HG02884 (cell line): ENCODE data around the gene ABTB2.
A peak's percentile ranks its signal among the peaks of the same experiment; 100 is the strongest.

Source experiments
- ATAC-seq: cut with Tn5 transposase; IDR thresholded peaks from one replicate; pipeline ENCODE4 v1.9.1; 2021; ENCODE audit warnings: mild to moderate bottlenecking, moderate library complexity; ENCODE audit not compliant: unreplicated experiment

ABTB2 gene

DNA sequence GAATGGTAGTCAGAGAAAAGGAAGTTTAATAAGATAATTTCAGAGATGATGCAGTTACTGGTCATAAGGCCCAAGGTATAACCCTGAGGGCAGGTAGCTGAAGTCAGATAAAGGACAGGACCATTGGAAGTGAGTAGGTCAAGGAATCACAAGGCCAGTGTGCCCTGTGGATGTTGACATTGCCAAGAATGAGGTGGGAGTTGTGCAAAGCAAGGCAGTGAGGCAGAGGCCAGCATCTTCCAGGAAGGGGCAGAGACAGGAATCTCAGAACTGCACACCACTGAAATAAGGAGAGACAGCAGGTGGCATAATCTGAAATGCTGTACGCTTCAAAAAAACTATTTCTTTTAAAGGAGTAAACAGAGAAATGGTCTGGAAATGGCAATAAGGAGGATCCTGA lies 61.4 kb downstream of the ABTB2 start:
- no peak for ATAC-seq

GRCh38 chr11:34292546-34292945 lies 65.3 kb downstream of the ABTB2 start:
- no peak for ATAC-seq

DNA sequence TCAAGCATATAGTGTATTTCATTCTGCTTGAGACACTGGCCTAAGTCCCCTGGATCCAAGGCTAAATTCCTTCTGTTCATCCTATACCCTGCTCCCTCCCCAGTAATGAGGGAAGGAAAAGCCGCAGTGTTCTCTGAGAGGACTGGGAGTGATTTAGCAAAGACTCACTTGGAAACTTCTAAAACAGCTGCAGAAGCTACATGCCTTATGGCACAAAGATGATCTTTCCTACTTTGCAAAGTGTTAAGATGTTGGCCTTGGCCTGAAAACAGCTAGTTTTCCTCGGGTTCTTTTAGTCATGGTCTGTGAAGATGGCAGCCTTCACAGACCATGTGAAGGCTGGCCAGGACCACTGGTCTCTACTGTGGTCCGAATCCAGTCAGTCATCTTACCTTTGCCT lies 65.7 kb downstream of the ABTB2 start:
- no peak for ATAC-seq

GRCh38 chr11:34290926-34291325 lies 66.9 kb downstream of the ABTB2 start:
- no peak for ATAC-seq

- no peak for ATAC-seq
These were observed 69.3 kb downstream of the ABTB2 start for GRCh38 chr11:34288492-34288891.

GRCh38 chr11:34284811-34285481 lies 72.9 kb downstream of the ABTB2 start:
- ATAC-seq: no peak

DNA sequence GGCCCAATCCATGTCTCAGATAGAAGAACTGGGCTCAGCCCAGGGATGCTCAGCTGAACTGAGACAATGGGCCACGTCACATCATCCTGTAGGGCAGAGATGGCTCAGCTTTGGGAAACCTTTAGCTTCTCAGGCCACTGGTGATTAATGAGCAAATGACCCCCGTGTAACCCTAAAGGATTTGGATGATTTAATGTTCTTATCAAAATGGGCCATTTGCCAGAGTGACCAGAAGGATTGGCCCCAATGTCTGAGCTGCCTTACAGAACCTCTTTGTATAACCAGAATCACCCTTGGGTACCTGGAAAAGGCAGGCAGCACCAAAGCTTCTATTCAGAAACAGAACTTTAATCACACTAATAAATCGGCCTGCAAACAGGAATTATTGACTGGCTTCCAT lies 73.7 kb downstream of the ABTB2 start:
- ATAC-seq: no peak

- ATAC-seq: no peak
These were observed 76.6 kb downstream of the ABTB2 start for GRCh38 chr11:34280945-34281872.

DNA sequence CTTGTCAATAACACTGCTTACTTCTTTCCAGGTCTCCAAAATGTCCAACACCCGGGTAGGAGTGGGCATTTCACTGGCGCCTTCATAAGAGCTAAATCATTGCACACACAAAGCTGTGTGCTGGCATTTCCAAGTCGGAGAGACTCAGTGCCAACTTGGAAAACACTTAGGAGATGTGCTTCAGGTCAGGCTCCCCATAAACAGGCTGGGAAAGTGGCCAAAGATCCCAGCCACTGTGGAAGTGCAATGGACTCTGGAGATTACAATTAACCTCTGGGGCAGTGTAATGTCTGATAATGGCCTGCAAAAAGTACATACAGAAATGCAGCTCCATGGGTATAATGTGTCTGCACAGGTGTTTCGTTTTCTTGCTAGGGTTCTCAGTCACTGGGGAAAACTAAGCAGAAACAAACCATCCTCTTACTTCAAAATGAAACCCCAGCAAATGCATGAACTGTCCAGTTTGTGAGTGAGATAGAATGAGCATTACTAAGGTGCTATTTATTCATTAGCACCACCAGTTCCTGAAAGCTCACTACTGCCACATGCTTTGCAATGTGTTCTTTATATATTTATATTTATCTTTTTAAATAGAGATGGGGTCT lies 79.0 kb downstream of the ABTB2 start:
- peak; percentile 62 for ATAC-seq

- ATAC-seq: no peak
These were observed 79.6 kb downstream of the ABTB2 start for GRCh38 chr11:34278175-34278574.

- ATAC-seq: no peak
These were observed 80.6 kb downstream of the ABTB2 start for GRCh38 chr11:34277171-34277570.

- ATAC-seq: no peak
These were observed 81.4 kb downstream of the ABTB2 start for GRCh38 chr11:34276352-34276864.

GRCh38 chr11:34275486-34275885 lies 82.3 kb downstream of the ABTB2 start:
- ATAC-seq: no peak

- ATAC-seq: no peak
These were observed 83.0 kb downstream of the ABTB2 start for GRCh38 chr11:34274712-34275398.

- ATAC-seq: no peak
These were observed 84.7 kb downstream of the ABTB2 start for GRCh38 chr11:34273099-34273498.

- no peak for ATAC-seq
These were observed 86.1 kb downstream of the ABTB2 start for GRCh38 chr11:34271727-34272126.

- ATAC-seq: no peak
These were observed 87.1 kb downstream of the ABTB2 start for GRCh38 chr11:34270711-34271110.

DNA sequence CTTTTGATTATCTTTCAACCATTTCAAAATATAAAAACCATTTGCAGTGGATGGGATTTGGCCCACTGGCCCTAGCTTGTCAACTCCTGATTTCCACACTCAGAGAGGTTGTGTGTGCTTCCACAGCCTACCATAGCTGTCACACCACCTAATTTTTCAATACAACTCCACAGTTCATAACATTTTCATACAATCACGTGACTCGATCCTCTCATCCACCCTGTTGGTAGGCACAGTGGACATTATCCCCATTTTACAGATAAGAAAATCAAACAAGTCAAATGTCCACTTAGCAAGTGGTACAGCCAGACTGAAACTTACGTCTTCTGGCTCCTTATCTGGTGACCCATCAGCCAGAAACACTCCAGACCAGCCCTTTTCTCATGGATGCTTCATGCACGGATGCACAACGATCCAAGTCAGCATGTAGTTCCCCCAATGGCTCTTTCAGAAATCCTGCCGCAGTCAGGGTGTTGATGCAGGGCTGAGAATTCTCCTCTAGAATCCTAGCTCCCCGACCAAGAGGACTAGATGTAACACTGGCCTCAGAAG lies 88.0 kb downstream of the ABTB2 start:
- ATAC-seq: no peak

DNA sequence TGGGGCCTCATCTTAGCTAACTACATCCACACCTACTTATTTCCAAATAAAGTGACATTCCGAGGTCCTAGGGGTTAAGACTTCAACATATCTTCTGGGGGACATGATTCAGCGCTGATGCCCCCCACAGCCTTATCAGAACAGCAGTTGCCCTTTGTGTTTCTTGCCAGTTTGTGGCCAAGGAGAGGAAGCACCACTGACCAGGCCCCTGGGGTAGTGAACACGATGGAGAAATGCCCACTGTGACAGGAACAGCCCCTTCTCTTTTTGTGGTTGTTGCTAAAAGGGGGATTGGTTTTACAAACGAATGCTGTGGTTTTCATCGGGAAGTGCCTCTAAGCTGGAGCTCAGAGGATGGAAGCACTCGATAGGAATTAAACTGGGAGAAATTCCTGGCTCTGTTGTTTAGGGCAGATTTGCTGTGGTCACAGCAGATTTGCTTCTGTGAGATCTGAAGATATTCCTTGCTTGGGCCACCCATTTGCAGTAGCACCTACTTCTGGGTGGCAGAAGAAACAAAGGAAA lies 88.8 kb downstream of the ABTB2 start:
- no peak for ATAC-seq

DNA sequence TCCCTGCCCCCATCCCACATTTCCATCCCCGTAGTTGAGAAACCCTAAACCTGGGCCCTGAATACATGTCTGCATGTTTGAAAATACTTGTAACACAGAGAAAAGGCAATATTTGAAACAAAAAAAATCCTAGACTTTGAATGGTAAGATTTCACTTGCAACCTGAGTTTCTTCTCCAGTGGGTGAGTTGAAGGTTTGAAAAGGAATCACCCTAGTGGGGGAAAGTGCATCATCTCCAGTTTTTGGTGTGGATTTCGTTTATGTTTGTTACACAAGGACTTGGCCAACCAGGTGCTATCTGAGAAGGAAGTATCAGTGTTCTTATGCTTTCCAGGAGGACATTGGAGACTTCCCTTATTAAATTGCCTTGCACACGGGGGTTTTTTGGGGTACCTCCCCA lies 90.4 kb downstream of the ABTB2 start:
- ATAC-seq: no peak
